ENCODE measurements around the gene AKR1B1.
"Not testable (repeated sequence)": the region's sequence is repeated elsewhere in the genome, so short reads cannot be mapped to it uniquely, and the experiment has no call there.

Gene AKR1B1

GRCh38 chr7:134458806-134459698 is at the start of gene AKR1B1:
AKR1B1 (minus strand) TSS chr7:134459100; CDS start chr7:134459062, 38 bp downstream.
- peak; percentile 93 for DNase-seq

DNA sequence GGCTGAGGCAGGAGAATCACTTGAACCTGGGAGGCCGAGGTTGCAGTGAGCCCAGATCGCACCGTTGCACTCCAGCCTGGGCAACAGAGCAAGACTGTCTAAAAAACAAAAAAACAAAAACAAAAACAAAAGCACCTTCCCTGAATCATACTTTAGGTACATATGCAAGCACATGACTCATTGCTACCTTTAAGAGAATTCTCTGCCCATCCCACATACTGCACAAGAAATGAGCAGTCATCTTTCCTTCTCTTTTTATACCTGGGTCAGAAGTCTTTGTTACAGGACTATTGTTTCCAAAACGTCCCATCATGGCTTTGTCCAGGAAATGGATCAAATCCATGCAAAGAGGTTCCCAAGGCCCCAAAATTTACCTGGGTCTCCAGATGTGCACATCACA is 47.0 kb upstream of the AKR1B1 start:
- no peak for DNase-seq

DNA sequence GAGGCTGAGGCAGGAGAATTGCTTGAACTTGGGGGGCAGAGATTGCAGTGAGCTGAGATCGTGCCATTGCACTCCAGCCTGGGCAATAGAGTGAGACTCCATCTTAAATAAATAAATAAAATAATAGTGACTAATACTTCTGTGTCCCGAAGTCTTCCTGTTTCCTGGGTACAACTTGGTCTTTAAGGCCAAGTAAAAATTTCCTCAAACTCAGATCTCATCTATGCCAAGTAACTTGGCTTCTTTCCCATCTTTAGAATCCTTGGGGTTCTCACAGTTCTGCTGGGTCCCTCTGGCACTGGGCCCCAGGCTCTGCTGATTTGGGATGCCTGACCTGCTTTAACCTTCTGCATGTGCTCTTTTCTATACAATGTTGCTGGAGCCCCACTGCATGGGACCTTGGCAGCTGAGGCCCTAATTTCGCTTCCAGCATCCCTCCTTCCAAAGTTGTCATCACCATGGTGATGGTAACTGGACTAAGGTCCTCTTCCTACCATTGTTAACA is 45.8 kb upstream of the AKR1B1 start:
- DNase-seq = no peak

DNA sequence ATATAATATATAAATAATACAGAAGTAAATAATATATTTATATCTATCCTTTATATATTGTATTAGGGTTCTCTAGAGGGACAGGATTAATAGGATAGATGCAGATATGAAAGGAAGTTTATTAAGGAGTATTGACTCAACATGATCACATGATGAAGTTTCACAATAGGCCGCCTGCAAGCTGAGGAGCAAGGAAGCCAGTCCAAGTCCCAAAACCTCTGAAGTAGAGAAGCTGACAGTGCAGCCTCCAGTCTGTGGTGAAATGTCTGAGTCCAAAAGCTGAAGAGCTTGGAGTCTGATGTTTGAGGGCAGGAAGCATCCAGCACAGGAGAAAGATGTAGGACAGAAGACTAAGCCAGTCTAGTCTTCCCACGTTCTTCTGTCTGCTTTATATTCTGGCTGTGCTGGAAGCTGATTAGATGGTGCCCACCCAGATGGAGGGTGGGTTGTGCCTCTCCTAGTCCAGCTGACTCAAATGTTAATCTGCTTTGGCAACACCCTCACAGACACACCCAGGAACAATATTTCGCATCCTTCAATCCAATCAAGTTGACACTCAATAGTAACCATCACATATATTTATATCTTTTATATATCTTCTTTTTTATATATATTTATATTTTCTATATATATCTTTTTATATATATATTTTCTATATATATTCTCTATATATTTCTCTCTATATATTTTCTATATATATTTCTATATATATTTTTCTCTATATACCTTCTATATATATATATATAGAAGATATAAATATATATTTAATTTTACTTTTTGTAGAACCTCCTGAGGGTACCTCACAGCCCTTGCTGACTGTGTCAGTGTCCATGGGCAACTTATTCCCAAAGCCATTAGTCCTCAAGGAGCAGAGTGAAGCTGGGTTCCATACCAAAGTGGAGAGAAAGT is 43.8 kb upstream of the AKR1B1 start:
- no peak for DNase-seq

DNA sequence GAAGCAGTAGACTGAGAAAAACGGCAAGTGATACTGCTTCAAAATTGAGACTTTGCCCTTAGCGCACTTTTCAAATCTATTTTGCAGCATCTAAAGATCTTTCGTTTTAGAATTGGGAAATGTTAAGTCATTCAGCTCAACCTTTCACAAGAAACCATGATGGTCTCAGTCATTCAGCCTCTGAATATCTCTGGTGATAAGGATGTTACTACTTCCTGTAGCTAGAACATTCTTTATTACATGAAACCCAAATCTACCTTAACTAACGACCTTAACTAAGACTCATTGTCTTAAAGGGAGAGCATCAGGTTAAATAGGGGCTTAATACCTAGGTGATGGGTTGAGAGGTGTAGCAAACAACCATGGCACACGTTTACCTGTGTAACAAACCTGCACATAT is 42.1 kb upstream of the AKR1B1 start:
- no peak for DNase-seq

- DNase-seq = no peak
These were observed 41.5 kb upstream of the AKR1B1 start for GRCh38 chr7:134500406-134500805.

DNA sequence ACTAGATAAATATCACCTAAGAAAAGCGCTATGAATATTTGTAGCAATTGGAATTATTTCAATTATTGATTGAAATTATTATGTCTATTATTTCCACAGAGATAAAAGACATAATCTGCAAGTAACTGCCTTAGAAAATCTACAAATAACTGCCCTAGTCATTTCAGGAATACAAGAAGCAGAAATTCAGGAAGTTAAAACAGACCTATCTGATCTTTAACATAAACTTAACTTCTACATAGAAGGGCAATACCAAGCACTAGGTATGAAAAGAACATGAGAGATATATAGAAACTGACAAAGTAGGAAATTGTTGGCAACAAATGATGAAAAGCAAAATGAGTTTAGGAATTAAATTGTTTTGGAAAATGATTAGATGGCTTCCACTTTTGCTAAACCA is 36.6 kb upstream of the AKR1B1 start:
- no peak for DNase-seq

DNA sequence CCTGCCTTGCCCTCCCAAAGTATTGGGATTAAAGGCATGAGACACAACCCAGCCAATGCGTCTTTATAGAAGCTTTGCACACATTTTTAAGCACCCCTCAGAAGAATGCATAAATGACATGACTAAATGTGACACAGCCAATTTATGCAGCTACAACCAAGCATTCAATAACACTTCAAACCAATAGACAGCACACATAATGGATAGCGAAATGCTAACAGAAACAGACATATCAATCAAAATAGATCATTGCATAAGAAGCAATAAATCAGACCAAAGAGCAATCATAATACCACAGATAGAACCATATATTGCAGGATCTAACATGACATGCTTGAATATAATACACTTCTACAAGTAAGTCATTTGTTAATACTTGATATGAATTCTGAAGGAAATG is 34.2 kb upstream of the AKR1B1 start:
- DNase-seq = no peak

- not testable (repeated sequence) for DNase-seq
These were observed 28.8 kb upstream of the AKR1B1 start for GRCh38 chr7:134487721-134488120.

GRCh38 chr7:134485203-134485602 is 26.3 kb upstream of the AKR1B1 start:
- no peak for DNase-seq

DNA sequence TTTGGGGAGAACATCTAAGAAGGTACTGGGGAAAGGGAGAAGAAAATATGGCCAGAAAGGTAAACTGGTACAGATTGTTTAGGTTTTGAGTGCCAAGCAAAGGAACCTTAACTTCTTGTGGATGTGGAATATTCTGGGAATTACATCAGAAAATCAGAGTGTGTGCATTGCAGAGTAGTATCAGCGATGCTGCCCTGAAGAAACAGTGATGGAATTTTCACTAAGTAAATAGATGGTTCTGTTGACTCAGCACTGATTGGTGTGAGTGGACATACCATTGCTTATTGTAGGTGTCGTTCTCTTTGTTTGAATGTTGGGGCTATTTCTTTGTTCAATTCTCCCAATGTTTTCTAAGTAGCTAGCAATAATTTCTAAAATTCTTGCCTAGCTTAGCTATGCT is 24.4 kb upstream of the AKR1B1 start:
- DNase-seq = no peak

GRCh38 chr7:134482858-134483257 is 24.0 kb upstream of the AKR1B1 start:
- no peak for DNase-seq

DNA sequence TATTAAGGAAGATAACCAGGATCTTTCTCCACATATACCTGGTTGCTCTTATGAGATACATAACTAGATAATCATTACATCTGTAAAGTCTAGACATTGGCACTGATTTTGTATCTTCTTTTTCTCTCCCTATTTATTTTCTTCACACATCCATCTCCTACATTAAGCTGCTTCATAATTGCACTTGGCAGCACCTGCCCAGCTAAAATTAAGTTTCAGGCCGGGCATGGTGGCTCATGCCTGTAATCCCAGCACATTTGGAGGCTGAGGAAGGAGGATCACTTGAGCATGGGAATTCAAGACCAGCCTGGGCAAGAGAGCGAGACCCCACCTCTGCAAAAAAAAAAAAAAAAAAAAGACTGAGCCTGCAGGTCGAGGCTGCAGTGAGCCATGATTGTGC is 22.3 kb upstream of the AKR1B1 start:
- no peak for DNase-seq

DNA sequence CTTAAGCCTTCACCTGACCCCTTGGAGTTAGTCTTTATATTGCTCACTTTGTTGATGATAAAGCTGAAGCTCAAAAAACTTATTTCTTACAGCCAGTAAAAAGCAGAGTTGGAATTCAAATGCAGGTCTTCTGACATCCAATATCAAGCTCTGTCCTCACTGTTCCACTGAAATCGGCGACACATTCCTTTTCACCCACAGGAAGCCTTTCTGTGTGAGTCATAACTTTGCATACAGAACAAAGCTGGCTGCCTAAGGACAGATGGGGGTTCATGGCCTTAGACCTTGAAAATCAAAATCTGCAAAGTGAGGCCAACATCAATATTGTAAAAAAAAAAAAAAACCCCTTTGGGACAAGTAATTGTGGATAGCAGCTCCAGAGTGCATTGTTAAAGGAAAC is 21.8 kb upstream of the AKR1B1 start:
- no peak for DNase-seq

DNA sequence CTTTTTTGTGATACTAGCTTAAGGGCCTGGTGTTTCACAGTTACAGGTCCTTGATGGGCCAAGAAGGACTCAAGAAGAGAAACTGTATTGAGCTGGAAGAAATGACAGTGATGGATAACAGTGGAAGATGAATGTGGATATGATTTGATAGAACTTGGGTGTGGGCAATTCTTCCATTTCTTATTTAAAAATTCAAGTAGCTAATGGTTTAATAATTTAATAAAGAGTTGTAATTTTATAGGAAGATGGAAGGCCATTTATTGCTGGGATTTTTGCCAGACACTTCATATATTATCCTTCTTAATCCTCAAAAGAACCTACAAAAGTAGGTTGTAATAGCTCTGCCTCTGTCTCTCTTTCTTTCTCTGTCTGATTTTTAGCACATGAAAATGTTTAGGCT is 21.3 kb upstream of the AKR1B1 start:
- no peak for DNase-seq

DNA sequence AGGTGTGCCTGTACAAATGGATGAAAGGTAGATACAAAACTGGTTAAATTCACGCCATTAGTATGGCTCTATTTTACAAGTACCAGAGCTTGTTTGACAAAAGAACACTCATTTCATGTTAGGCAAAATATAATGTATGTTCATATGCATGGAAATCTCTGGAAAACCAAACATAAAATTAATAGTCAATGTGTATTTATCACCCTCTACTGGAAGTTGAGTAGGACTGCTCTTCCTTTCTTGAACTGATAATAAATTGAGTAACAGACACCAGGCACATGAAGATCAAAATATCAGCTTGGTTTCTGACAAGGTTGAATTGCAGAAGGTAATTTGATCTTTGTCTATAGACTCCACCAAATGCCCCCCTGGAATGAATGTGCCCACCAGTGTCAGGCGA is 19.8 kb upstream of the AKR1B1 start:
- DNase-seq = no peak

GRCh38 chr7:134477954-134478353 is 19.1 kb upstream of the AKR1B1 start:
- no peak for DNase-seq

DNA sequence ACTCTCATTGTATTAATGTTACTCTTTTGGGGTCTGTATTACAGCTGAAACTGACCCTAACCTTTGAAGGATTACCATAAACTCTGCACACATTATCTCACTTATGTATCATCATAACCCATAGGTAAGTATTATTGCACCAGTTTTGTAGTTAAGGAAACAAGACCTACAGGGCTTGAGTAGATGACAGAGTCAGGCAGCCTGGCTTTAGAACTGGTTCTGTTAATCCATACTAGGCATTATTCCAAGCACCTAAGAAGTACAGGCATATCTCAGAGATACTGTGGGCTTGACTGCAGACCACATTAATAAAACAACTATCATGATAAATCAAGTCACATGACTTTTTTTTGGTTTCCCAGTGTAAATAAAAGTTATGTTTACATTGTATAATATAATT is 17.1 kb upstream of the AKR1B1 start:
- no peak for DNase-seq

DNA sequence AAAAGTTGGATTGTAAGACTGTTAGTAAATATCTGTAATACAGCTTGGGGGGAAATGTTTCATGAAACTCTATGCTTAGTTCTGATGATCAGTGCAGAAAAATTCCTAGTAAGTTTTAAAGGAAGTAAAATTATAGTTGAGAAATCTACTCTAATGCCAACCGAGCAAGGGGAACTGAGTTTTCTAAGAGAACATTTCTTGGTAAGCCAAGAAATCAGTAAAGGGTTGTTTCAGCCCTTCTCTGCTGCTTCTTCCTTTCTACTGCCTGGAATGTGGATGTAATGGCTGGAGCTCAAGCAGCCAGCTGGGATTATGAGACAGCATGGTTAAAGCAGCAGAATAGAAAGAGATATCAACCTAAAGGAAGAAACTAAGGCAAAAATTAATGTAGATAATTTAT is 15.9 kb upstream of the AKR1B1 start:
- no peak for DNase-seq

GRCh38 chr7:134473861-134474291 is 15.0 kb upstream of the AKR1B1 start:
- no peak for DNase-seq

- no peak for DNase-seq
These were observed 13.8 kb upstream of the AKR1B1 start for GRCh38 chr7:134472572-134473244.

DNA sequence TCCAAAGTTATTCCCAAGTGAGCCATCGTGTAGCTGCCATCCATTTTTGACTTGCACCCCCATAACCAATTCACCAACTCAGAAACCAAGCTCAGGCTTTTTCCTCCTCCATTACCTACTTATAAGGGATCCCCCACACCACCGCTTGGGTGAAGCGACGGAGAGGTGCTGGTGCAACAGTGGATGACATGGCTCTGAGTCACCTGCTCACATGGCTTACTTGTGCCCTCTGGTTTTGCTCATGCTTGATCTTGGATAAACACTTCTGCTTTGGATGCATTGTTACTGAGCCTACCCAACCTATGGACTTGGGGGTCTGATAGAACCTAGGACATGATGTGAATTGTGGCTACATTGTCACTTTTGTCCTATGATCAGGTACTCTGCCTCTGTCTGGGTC is 12.0 kb upstream of the AKR1B1 start:
- no peak for DNase-seq

DNA sequence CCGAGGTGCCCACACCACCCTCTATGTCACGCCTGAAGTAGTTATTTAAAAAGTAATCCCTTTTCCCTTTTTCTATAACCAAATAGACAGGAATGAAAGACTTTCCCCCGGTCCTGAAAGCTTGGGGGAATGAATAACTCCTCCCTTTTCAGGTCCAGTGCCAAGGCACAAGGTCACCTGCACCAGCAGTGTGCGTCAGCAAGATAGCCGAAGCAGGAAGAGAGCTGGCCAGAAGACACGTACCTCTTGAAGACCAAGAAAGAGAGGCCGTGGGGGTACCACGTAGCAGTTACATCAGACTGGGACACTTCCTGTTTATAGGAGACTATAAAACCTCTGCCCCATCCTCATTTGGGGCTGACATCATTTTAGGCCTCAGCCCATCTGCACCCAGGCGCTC is 10.7 kb upstream of the AKR1B1 start:
- DNase-seq = no peak
